Kidney capillary endothelial cell (primary cell): ENCODE data around the gene NDUFB2.
"Not testable (repeated sequence)": the region's sequence is repeated elsewhere in the genome, so short reads cannot be mapped to it uniquely, and the experiment has no call there.

Source experiments
- DNase-seq: peaks from one replicate; pipeline ENCODE4 v3.0.0-alpha.2; 2018; ENCODE audit warnings: low spot score

NDUFB2 gene

GRCh38 chr7:140696680-140697446 lies at the start of gene NDUFB2:
Gene NDUFB2, plus strand, starts transcription at chr7:140696708. Its CDS starts 37 bp downstream, at chr7:140696745.
- peak; percentile 88 for DNase-seq

- no peak for DNase-seq
Observed at GRCh38 chr7:140646931-140647647, 49.4 kb upstream of the NDUFB2 start.

GRCh38 chr7:140649556-140650205 lies 46.8 kb upstream of the NDUFB2 start:
- no peak for DNase-seq

- no peak for DNase-seq
Observed at GRCh38 chr7:140650367-140650766, 46.1 kb upstream of the NDUFB2 start.

GRCh38 chr7:140653319-140654108 lies 43.0 kb upstream of the NDUFB2 start:
- DNase-seq = no peak

GRCh38 chr7:140654109-140654387 lies 42.5 kb upstream of the NDUFB2 start:
- no peak for DNase-seq

- DNase-seq = no peak
Observed at GRCh38 chr7:140654661-140655060, 41.8 kb upstream of the NDUFB2 start.

GRCh38 chr7:140655511-140656408 lies 40.7 kb upstream of the NDUFB2 start:
- no peak for DNase-seq

GRCh38 chr7:140656548-140657515 lies 39.7 kb upstream of the NDUFB2 start:
- no peak for DNase-seq

GRCh38 chr7:140657891-140658290 lies 38.6 kb upstream of the NDUFB2 start:
- DNase-seq = no peak

- no peak for DNase-seq
Observed at GRCh38 chr7:140659856-140660255, 36.7 kb upstream of the NDUFB2 start.

- DNase-seq = no peak
Observed at GRCh38 chr7:140661124-140661523, 35.4 kb upstream of the NDUFB2 start.

- not testable (repeated sequence) for DNase-seq
Observed at GRCh38 chr7:140662938-140663337, 33.6 kb upstream of the NDUFB2 start.

- DNase-seq = no peak
Observed at GRCh38 chr7:140667476-140667875, 29.0 kb upstream of the NDUFB2 start.

GRCh38 chr7:140668641-140669040 lies 27.9 kb upstream of the NDUFB2 start:
- DNase-seq = no peak

GRCh38 chr7:140669352-140669751 lies 27.2 kb upstream of the NDUFB2 start:
- no peak for DNase-seq

GRCh38 chr7:140669862-140670261 lies 26.6 kb upstream of the NDUFB2 start:
- DNase-seq = not testable (repeated sequence)

- DNase-seq = no peak
Observed at GRCh38 chr7:140670343-140670935, 26.1 kb upstream of the NDUFB2 start.

GRCh38 chr7:140671966-140672365 lies 24.5 kb upstream of the NDUFB2 start:
- DNase-seq = no peak
